Epidermal melanocyte (primary cell): ENCODE measurements around the gene MILR1.
"Not testable (repeated sequence)": the region's sequence is repeated elsewhere in the genome, so short reads cannot be mapped to it uniquely, and the experiment has no call there.

Experiments used
- DNase-seq: peaks from one replicate; pipeline ENCODE4 v3.0.0; 2011; ENCODE audit warnings: low spot score; ENCODE audit not compliant: insufficient read length

MILR1 gene, protein sequence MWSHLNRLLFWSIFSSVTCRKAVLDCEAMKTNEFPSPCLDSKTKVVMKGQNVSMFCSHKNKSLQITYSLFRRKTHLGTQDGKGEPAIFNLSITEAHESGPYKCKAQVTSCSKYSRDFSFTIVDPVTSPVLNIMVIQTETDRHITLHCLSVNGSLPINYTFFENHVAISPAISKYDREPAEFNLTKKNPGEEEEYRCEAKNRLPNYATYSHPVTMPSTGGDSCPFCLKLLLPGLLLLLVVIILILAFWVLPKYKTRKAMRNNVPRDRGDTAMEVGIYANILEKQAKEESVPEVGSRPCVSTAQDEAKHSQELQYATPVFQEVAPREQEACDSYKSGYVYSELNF

GRCh38 chr17:64448665-64449512, at the start of gene MILR1:
Gene MILR1, plus strand, starts transcription at chr17:64449115. Its CDS starts 54 bp downstream, at chr17:64449169.
- no peak for DNase-seq

DNA sequence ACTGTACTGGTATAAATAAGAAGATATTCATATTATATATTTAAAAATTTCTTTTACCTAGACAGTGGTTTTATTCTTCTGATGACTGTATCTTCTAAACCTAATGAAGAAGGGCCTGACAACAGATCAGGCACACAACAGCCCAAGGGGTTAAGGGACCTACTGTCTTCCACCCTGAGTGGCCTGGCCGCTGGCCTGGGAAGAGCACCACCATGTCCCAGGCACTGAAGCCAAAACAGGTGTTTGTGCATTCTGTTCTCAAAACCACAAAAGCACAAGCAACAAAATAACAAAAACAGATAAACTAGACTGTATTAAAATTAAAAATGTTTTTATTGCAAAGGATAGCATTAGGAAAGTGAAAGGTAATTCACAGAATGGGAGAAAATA, 49.2 kb upstream of the MILR1 start:
- no peak for DNase-seq

DNA sequence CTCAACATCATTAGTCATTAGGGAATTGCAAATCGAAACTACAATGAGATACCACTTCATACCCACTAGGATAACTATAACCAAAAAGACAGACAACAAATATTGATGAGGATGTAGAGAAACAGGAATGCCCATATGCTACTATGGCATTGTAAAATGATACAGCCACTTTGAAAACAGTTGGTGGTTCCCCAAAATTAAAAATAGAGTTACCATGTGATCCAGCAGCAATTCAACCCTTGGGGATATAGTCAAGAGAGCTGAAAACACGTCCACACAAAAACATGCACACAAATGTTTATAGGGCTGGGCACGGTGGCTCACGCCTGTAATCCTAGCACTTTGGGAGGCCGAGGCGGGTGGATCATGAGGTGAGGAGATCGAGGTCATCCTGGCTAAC, 48.3 kb upstream of the MILR1 start:
- DNase-seq, result no peak

GRCh38 chr17:64401244-64401860, 47.6 kb upstream of the MILR1 start:
- DNase-seq, result no peak

GRCh38 chr17:64401941-64402340, 47.0 kb upstream of the MILR1 start:
- DNase-seq, result no peak

DNA sequence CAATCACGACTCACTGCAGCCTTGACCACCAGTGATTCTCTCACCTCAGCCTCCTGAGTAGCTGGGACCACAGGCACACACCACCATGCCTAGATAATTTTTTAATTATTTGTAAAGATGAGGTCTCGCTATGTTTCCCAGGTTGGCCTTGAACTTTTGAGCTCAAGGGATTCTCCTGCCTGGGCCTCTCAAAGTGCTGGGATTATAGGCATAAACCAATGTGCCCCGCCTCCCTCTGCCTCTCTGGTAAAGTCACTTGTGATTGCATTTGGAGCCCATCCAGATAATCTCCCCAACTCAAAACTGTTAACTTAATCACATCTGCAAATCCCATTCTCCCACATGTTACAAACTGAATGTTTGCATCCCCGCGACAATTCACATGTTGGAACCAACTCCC, 46.4 kb upstream of the MILR1 start:
- DNase-seq, result no peak

DNA sequence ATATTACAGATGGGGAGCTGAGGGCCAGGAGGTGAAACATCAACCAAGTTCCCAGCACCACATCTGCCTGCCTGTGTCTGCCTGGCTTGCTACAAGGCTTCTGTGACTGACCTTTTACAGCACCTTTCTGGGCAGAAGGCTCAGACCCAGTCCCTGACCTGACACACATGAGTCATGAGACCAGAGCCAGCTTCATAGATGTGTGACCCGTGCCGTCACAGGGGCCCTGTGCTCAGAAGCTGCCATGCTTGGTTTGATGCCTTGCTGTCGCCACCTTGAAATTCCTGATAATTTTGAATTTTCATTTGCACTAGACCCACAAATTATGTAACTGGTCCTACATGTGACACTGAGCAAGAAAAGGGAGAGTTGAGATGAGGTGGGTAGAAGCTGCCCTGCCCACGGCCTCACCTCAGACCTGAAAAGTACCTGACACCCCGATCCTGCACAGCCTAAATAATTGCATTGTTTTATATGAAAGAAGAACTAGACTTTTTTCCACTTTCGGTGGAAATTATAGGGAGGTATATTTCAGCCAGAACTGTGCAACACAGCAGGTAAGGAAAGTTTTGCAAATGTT, 44.9 kb upstream of the MILR1 start:
- no peak for DNase-seq

- no peak for DNase-seq
Observed at GRCh38 chr17:64406321-64407200, 42.4 kb upstream of the MILR1 start.

GRCh38 chr17:64410750-64411490, 38.0 kb upstream of the MILR1 start:
- no peak for DNase-seq

GRCh38 chr17:64411999-64412771, 36.7 kb upstream of the MILR1 start:
- DNase-seq, result no peak

GRCh38 chr17:64412944-64413381, 36.0 kb upstream of the MILR1 start:
- no peak for DNase-seq

DNA sequence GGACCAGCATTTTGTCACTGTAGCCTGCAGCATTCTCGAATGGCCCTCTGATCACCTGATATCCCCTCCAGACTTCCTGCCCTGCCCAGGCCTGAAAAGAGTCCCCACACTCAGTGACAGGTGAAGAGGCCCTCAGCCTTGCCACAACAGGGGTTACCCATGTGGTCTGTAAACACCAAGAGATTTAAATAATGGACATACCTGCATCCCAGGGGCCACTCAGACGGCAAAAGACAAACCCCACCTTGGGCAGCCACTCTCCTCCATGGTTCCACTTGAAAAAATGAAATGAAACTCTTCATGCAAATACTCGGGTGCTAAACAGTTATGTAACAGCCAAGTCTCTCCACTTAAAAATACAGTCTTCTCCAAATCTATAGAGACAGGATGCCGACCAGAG, 35.4 kb upstream of the MILR1 start:
- no peak for DNase-seq

- DNase-seq, result peak; percentile 48
Observed at GRCh38 chr17:64418506-64419339, 30.2 kb upstream of the MILR1 start.

DNA sequence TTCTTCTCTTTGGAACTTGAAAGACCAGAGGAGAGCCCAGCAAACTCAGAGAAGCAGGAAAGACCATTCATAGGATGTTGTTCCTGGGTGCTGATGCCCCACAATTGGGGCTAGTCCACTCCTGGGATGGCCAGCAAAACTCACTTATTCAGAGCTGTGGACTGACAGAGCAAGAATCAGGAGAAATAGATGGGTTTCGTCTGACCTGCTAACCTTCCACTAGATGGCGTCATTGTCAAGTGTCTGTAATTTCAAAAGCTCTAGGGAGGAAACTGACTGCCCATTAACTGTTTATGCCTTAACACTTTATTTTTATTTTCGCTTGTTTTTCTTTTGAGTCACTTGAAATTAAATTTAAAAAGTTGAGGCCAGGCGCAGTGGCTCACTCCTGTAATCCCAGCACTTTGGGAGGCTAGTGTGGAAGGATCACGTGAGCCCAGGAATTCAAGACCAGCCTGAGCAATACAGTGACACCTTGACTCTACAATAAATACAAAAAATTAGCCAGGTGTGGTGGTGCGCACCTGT, 28.7 kb upstream of the MILR1 start:
- DNase-seq, result peak; percentile 68

DNA sequence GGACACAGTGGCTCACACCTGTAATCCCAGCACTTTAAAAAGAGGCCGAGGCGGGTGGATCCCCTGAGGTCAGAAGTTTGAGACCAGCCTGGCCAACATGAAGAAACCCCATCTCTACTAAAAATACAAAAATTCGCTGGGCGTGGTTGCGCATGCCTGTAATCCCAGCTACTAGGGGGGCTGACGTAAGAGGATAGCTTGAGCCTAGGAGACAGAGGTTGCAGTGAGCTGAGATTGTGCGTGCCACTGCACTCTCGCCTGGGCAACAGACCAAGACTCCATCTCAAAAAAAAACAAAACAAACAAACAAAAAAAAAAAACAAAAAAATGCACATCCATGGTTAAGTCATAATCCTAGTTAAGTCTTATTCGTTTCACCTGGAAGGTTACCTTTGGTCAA, 26.8 kb upstream of the MILR1 start:
- not testable (repeated sequence) for DNase-seq

DNA sequence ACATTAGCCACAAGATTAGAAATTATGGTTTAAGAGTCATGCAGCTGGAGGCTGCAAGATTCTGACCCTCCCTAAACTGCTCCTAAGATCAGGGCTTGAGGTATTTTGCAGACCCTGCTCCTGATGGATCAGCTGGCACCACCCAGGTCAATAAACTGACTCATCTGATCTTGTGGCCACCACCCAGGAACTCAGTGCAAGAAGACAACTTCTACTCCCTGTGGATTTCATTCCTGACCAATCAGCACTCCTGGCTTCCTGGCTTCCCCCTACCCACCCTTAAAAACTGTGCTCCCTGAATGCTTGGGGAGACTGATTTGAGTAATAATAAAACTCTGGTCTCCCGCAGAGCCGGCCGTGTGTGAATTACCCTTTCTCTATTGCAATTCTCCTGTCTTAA, 25.0 kb upstream of the MILR1 start:
- DNase-seq, result no peak

DNA sequence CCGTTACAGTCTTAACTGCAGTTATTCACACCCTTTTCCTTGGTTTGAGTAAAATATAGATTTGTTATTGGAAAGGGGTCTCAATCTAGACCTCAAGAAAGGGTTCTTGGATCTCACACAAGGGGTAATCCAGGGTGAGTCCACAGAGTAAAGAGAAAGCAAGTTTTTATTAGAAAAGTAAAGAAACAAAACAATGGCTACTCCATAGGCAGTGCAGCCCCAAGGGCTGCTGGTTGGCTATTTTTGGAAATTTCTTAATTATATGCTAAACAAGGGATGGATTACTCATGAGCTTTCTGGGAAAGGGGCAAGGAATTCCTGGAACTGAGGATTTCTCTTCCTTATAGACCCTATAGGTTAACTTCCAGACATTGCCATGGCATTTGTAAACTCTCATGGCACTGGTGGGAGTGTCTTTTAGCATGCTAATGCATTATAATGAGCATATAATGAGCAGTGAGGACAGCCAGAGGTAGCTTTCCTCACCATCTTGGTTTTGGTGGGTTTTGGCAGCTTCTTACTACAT, 24.5 kb upstream of the MILR1 start:
- DNase-seq, result no peak

DNA sequence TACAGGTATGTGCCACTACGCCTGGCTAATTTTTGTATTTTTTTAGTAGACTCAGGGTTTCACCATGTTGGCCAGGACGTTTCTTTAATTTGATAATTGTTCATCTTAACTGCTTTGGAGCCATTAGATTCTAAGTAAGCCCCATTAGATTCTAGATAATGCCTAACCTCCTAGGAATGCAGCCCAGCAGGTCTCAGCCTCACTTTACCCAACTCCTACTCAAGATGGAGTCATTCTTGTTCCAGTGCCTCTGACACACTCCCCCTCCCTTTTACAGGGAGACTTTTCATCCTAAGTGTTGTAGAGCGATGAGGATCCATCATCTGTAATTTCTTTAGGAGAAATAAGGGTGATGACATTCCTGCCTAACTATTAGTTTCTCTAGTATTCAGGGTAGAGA, 23.7 kb upstream of the MILR1 start:
- DNase-seq, result no peak
